ENCODE data around the gene CRADD. TPM values are rescaled to one million over a fixed set of nuclear protein-coding genes. Genes with fewer than 3 reads are reported as not detected.
"Not testable (repeated sequence)": the region's sequence is repeated elsewhere in the genome, so short reads cannot be mapped to it uniquely, and the experiment has no call there.

The CRADD gene
- 9.2 TPM for polyA plus RNA-seq (2013, experiment 1 of 2)
- polyA plus RNA-seq (2013, experiment 2 of 2): 10.0 TPM

- WGBS: under 1% methylated on average over 38 of the region's 41 CpGs
- H3K4me3 ChIP-seq (ENCODE audit: low read length): peak within 1 kb of the TSS; percentile 71
- H3K4me1 ChIP-seq (ENCODE audit: insufficient read depth, low read length): peaks cover 20% of the 10 kb centered on the region
- peak within 1 kb of the TSS; percentile 96 for H3K27ac ChIP-seq (ENCODE audit: low read depth, low read length)
- no peaks in the 10 kb centered on the region for H3K36me3 ChIP-seq (ENCODE audit: insufficient read depth, low read length)
- no peaks in the 10 kb centered on the region for H3K9me3 ChIP-seq (ENCODE audit: insufficient read depth, low read depth, low read length)
- H3K9ac ChIP-seq (ENCODE audit: low read depth, low read length): peak within 1 kb of the TSS; percentile 77
- H3K27me3 ChIP-seq (ENCODE audit: insufficient read depth, low read length): no peaks in the 10 kb centered on the region
Observed at GRCh38 chr12:93677195-93678064, at the start of gene CRADD. CRADD (plus strand) TSS chr12:93677375.

- no peaks in the 10 kb centered on the region for H3K4me1 ChIP-seq (ENCODE audit: insufficient read depth, low read length)
- H3K27ac ChIP-seq (ENCODE audit: low read depth, low read length): no peak overlapping the region
- 94% methylated on average over 1 of the region's 1 CpG for WGBS
- no peaks in the 10 kb centered on the region for H3K36me3 ChIP-seq (ENCODE audit: insufficient read depth, low read length)
- H3K9me3 ChIP-seq (ENCODE audit: insufficient read depth, low read depth, low read length): 0 out of 2 replicates have a peak, but pooled peaks cover 3% of the 10 kb centered on the region
- H3K27me3 ChIP-seq (ENCODE audit: insufficient read depth, low read length): no peaks in the 10 kb centered on the region
- no peak overlapping the region for H3K9ac ChIP-seq (ENCODE audit: low read depth, low read length)
- no peak overlapping the region for H3K4me3 ChIP-seq (ENCODE audit: low read length)
Observed at GRCh38 chr12:93632383-93632782, 44.8 kb upstream of the CRADD start.

GRCh38 chr12:93634416-93634815, 42.8 kb upstream of the CRADD start:
- 96% methylated on average over 3 of the region's 3 CpGs for WGBS
- Histone ChIP-seq H3K4me3 (ENCODE audit: low read length) (no peak overlapping the region), H3K36me3 (ENCODE audit: insufficient read depth, low read length) (no peaks in the 10 kb centered on the region), H3K9me3 (ENCODE audit: insufficient read depth, low read depth, low read length) (0 out of 2 replicates have a peak, but pooled peaks cover 3% of the 10 kb centered on the region), H3K9ac (ENCODE audit: low read depth, low read length) (no peak overlapping the region), H3K27ac (ENCODE audit: low read depth, low read length) (no peak overlapping the region), H3K27me3 (ENCODE audit: insufficient read depth, low read length) (no peaks in the 10 kb centered on the region), H3K4me1 (ENCODE audit: insufficient read depth, low read length) (peaks cover 10% of the 10 kb centered on the region)

- 0 out of 2 replicates have a peak, but pooled peaks cover 3% of the 10 kb centered on the region for H3K9me3 ChIP-seq (ENCODE audit: insufficient read depth, low read depth, low read length)
- 82% methylated on average over 2 of the region's 2 CpGs for WGBS
- H3K4me1 ChIP-seq (ENCODE audit: insufficient read depth, low read length): peaks cover 10% of the 10 kb centered on the region
- no peaks in the 10 kb centered on the region for H3K36me3 ChIP-seq (ENCODE audit: insufficient read depth, low read length)
- H3K27ac ChIP-seq (ENCODE audit: low read depth, low read length): no peak overlapping the region
- no peaks in the 10 kb centered on the region for H3K27me3 ChIP-seq (ENCODE audit: insufficient read depth, low read length)
- no peak overlapping the region for H3K4me3 ChIP-seq (ENCODE audit: low read length)
- H3K9ac ChIP-seq (ENCODE audit: low read depth, low read length): no peak overlapping the region
Observed at GRCh38 chr12:93636708-93637107, 40.5 kb upstream of the CRADD start.

GRCh38 chr12:93638095-93638494, 39.1 kb upstream of the CRADD start:
- H3K36me3 ChIP-seq (ENCODE audit: insufficient read depth, low read length): no peaks in the 10 kb centered on the region
- no peak overlapping the region for H3K4me3 ChIP-seq (ENCODE audit: low read length)
- H3K27me3 ChIP-seq (ENCODE audit: insufficient read depth, low read length): no peaks in the 10 kb centered on the region
- H3K4me1 ChIP-seq (ENCODE audit: insufficient read depth, low read length): peaks cover 10% of the 10 kb centered on the region
- H3K9me3 ChIP-seq (ENCODE audit: insufficient read depth, low read depth, low read length): no peaks in the 10 kb centered on the region
- no peak overlapping the region for H3K9ac ChIP-seq (ENCODE audit: low read depth, low read length)
- 65% methylated on average over 2 of the region's 2 CpGs for WGBS
- no peak overlapping the region for H3K27ac ChIP-seq (ENCODE audit: low read depth, low read length)

- no peak overlapping the region for H3K27ac ChIP-seq (ENCODE audit: low read depth, low read length)
- H3K9me3 ChIP-seq (ENCODE audit: insufficient read depth, low read depth, low read length): no peaks in the 10 kb centered on the region
- peaks cover 10% of the 10 kb centered on the region for H3K4me1 ChIP-seq (ENCODE audit: insufficient read depth, low read length)
- H3K27me3 ChIP-seq (ENCODE audit: insufficient read depth, low read length): no peaks in the 10 kb centered on the region
- H3K36me3 ChIP-seq (ENCODE audit: insufficient read depth, low read length): no peaks in the 10 kb centered on the region
- H3K9ac ChIP-seq (ENCODE audit: low read depth, low read length): no peak overlapping the region
- H3K4me3 ChIP-seq (ENCODE audit: low read length): no peak overlapping the region
- 94% methylated on average over 6 of the region's 6 CpGs for WGBS
Observed at GRCh38 chr12:93638954-93639353, 38.2 kb upstream of the CRADD start.

- H3K9me3 ChIP-seq (ENCODE audit: insufficient read depth, low read depth, low read length): no peaks in the 10 kb centered on the region
- H3K27ac ChIP-seq (ENCODE audit: low read depth, low read length): no peak overlapping the region
- H3K4me1 ChIP-seq (ENCODE audit: insufficient read depth, low read length): peaks cover 10% of the 10 kb centered on the region
- no peak overlapping the region for H3K9ac ChIP-seq (ENCODE audit: low read depth, low read length)
- no peaks in the 10 kb centered on the region for H3K36me3 ChIP-seq (ENCODE audit: insufficient read depth, low read length)
- H3K27me3 ChIP-seq (ENCODE audit: insufficient read depth, low read length): no peaks in the 10 kb centered on the region
- H3K4me3 ChIP-seq (ENCODE audit: low read length): no peak overlapping the region
- WGBS: 90% methylated on average over 2 of the region's 2 CpGs
Observed at GRCh38 chr12:93639406-93639805, 37.8 kb upstream of the CRADD start.

- H3K9ac ChIP-seq (ENCODE audit: low read depth, low read length); H3K36me3 ChIP-seq (ENCODE audit: insufficient read depth, low read length); H3K27ac ChIP-seq (ENCODE audit: low read depth, low read length); H3K9me3 ChIP-seq (ENCODE audit: insufficient read depth, low read depth, low read length); H3K27me3 ChIP-seq (ENCODE audit: insufficient read depth, low read length); H3K4me3 ChIP-seq (ENCODE audit: low read length): not testable (repeated sequence)
- 93% methylated on average over 1 of the region's 26 CpGs for WGBS
- H3K4me1 ChIP-seq (ENCODE audit: insufficient read depth, low read length): peaks cover 10% of the 10 kb centered on the region
Observed at GRCh38 chr12:93641380-93641779, 35.8 kb upstream of the CRADD start.

GRCh38 chr12:93642751-93643150, 34.4 kb upstream of the CRADD start:
- H3K4me3 ChIP-seq (ENCODE audit: low read length): no peak overlapping the region
- no peak overlapping the region for H3K9ac ChIP-seq (ENCODE audit: low read depth, low read length)
- no CpG with 5 or more reads among the region's 1 CpG for WGBS
- H3K9me3 ChIP-seq (ENCODE audit: insufficient read depth, low read depth, low read length): no peaks in the 10 kb centered on the region
- H3K27ac ChIP-seq (ENCODE audit: low read depth, low read length): no peak overlapping the region
- H3K27me3 ChIP-seq (ENCODE audit: insufficient read depth, low read length): no peaks in the 10 kb centered on the region
- peaks cover 8% of the 10 kb centered on the region for H3K4me1 ChIP-seq (ENCODE audit: insufficient read depth, low read length)
- no peaks in the 10 kb centered on the region for H3K36me3 ChIP-seq (ENCODE audit: insufficient read depth, low read length)

- Histone ChIP-seq H3K4me3 (ENCODE audit: low read length) (no peak overlapping the region), H3K4me1 (ENCODE audit: insufficient read depth, low read length) (no peaks in the 10 kb centered on the region), H3K9ac (ENCODE audit: low read depth, low read length) (no peak overlapping the region), H3K9me3 (ENCODE audit: insufficient read depth, low read depth, low read length) (no peaks in the 10 kb centered on the region), H3K27ac (ENCODE audit: low read depth, low read length) (no peak overlapping the region), H3K36me3 (ENCODE audit: insufficient read depth, low read length) (no peaks in the 10 kb centered on the region), H3K27me3 (ENCODE audit: insufficient read depth, low read length) (no peaks in the 10 kb centered on the region)
- 79% methylated on average over 1 of the region's 1 CpG for WGBS
Observed at GRCh38 chr12:93645702-93646101, 31.5 kb upstream of the CRADD start.

- Histone ChIP-seq H3K9ac (ENCODE audit: low read depth, low read length) (no peak overlapping the region), H3K9me3 (ENCODE audit: insufficient read depth, low read depth, low read length) (no peaks in the 10 kb centered on the region), H3K27me3 (ENCODE audit: insufficient read depth, low read length) (no peaks in the 10 kb centered on the region), H3K27ac (ENCODE audit: low read depth, low read length) (no peak overlapping the region), H3K4me3 (ENCODE audit: low read length) (no peak overlapping the region), H3K36me3 (ENCODE audit: insufficient read depth, low read length) (no peaks in the 10 kb centered on the region), H3K4me1 (ENCODE audit: insufficient read depth, low read length) (no peaks in the 10 kb centered on the region)
- WGBS: 88% methylated on average over 1 of the region's 1 CpG
Observed at GRCh38 chr12:93650626-93651025, 26.5 kb upstream of the CRADD start.
